Chondrocyte (in vitro differentiated cells): Measurements from ENCODE around the gene FAM53B. TPM values are rescaled to one million over a fixed set of nuclear protein-coding genes. Genes with fewer than 3 reads are reported as not detected.

Source experiments
- DNase-seq: peaks from one replicate; pipeline ENCODE4 v3.0.0; 2021; ENCODE audit warnings: mixed read lengths, low spot score
- H3K27ac Mint-ChIP-seq: one replicate; pipeline ENCODE4 v1.8.0; 2021; ENCODE audit warnings: mild to moderate bottlenecking, moderate library complexity, mixed read lengths; ENCODE audit not compliant: unreplicated experiment
- H3K27me3 Mint-ChIP-seq: 2 replicates; pipeline ENCODE4 v1.8.0; 2021; ENCODE audit warnings: low read depth, mixed read lengths
- H3K36me3 Mint-ChIP-seq: 2 replicates; pipeline ENCODE4 v1.8.0; 2021; ENCODE audit warnings: low read depth, mixed read lengths
- H3K4me1 Mint-ChIP-seq: 2 replicates; pipeline ENCODE4 v1.8.0; 2021; ENCODE audit warnings: low read depth, mild to moderate bottlenecking, mixed read lengths
- H3K4me3 Mint-ChIP-seq: one replicate; pipeline ENCODE4 v1.8.0; 2021; ENCODE audit warnings: mild to moderate bottlenecking, moderate library complexity, mixed read lengths; ENCODE audit not compliant: unreplicated experiment
- H3K9me3 Mint-ChIP-seq: 2 replicates; pipeline ENCODE4 v1.8.0; 2021; ENCODE audit warnings: low read depth, mixed read lengths
- CTCF ChIP-seq: fragments of 200-600 bp; sonication (generic); IDR thresholded peaks from 2 replicates; pipeline ENCODE4 v1.5.0; 2021; ENCODE audit warnings: antibody characterized with exemption, mild to moderate bottlenecking, moderate library complexity
- total RNA-seq: library from RNA; stranded (reverse); gene quantifications from 3 replicates; pipeline ENCODE4 v1.2.1, GENCODE V29; 2021

The FAM53B gene
- total RNA-seq, 1 donor from 2014 or later = 16.1 TPM

GRCh38 chr10:124628676-124629021, 115.5 kb downstream of the FAM53B start:
- TF ChIP-seq CTCF = no peak
- Mint-ChIP-seq H3K36me3 (peaks cover 2% of the 10 kb centered on the region), H3K27me3 (no peaks in the 10 kb centered on the region), H3K4me3 (no peak overlapping the region), H3K4me1 (peaks cover 20% of the 10 kb centered on the region), H3K27ac (no peak overlapping the region), H3K9me3 (no peaks in the 10 kb centered on the region)
- no peak for DNase-seq

- peaks cover 20% of the 10 kb centered on the region for H3K4me1 Mint-ChIP-seq
- no peak for TF ChIP-seq CTCF
- H3K36me3 Mint-ChIP-seq = peaks cover 2% of the 10 kb centered on the region
- no peak overlapping the region for H3K4me3 Mint-ChIP-seq
- no peak overlapping the region for H3K27ac Mint-ChIP-seq
- no peaks in the 10 kb centered on the region for H3K9me3 Mint-ChIP-seq
- H3K27me3 Mint-ChIP-seq = no peaks in the 10 kb centered on the region
- no peak for DNase-seq
Observed at GRCh38 chr10:124627866-124628675, 116.1 kb downstream of the FAM53B start.

GRCh38 chr10:124626759-124627380, 117.3 kb downstream of the FAM53B start:
- H3K4me3 Mint-ChIP-seq = no peak overlapping the region
- H3K4me1 Mint-ChIP-seq = peaks cover 20% of the 10 kb centered on the region
- H3K36me3 Mint-ChIP-seq = peaks cover 2% of the 10 kb centered on the region
- no peaks in the 10 kb centered on the region for H3K9me3 Mint-ChIP-seq
- TF ChIP-seq CTCF = no peak
- H3K27ac Mint-ChIP-seq = no peak overlapping the region
- H3K27me3 Mint-ChIP-seq = no peaks in the 10 kb centered on the region
- DNase-seq = no peak

- peaks cover 2% of the 10 kb centered on the region for H3K36me3 Mint-ChIP-seq
- peaks cover 20% of the 10 kb centered on the region for H3K4me1 Mint-ChIP-seq
- no peaks in the 10 kb centered on the region for H3K9me3 Mint-ChIP-seq
- no peak for DNase-seq
- no peak overlapping the region for H3K4me3 Mint-ChIP-seq
- H3K27me3 Mint-ChIP-seq = no peaks in the 10 kb centered on the region
- TF ChIP-seq CTCF = no peak
- no peak overlapping the region for H3K27ac Mint-ChIP-seq
Observed at GRCh38 chr10:124625831-124626238, 118.3 kb downstream of the FAM53B start.

- no peaks in the 10 kb centered on the region for H3K9me3 Mint-ChIP-seq
- peaks cover 20% of the 10 kb centered on the region for H3K4me1 Mint-ChIP-seq
- TF ChIP-seq CTCF = no peak
- peaks cover 2% of the 10 kb centered on the region for H3K36me3 Mint-ChIP-seq
- H3K27ac Mint-ChIP-seq = no peak overlapping the region
- no peak overlapping the region for H3K4me3 Mint-ChIP-seq
- no peak for DNase-seq
- no peaks in the 10 kb centered on the region for H3K27me3 Mint-ChIP-seq
Observed at GRCh38 chr10:124624895-124625294, 119.3 kb downstream of the FAM53B start.
